Measurements from ENCODE around the gene NLRC5.

Gene NLRC5

GRCh38 chr16:57125376-57125775 is 136.0 kb downstream of the NLRC5 start:
- no peak for TF ChIP-seq FOXP2 (optimal IDR thresholded peaks at IDR 0.05; ENCODE audit: borderline replicate concordance, extremely low read depth, extremely low read length, insufficient read depth)
- no peak for TF ChIP-seq SIN3A (IDR thresholded peaks at IDR 0.05; ENCODE audit: borderline replicate concordance, insufficient read depth, low read length)
- TF ChIP-seq POLR2AphosphoS5 (IDR thresholded peaks at IDR 0.05; ENCODE audit: low read depth, low read length): no peak
- TF ChIP-seq REST (IDR thresholded peaks at IDR 0.05; ENCODE audit: insufficient read depth in 1 of 2, low read depth in 2 of 2, low read length in 2 of 2): no peak
- TF ChIP-seq TAF1 (IDR thresholded peaks at IDR 0.05; ENCODE audit: borderline replicate concordance, insufficient read depth, low read length): no peak

- TF ChIP-seq REST (IDR thresholded peaks at IDR 0.05; ENCODE audit: insufficient read depth in 1 of 2, low read depth in 2 of 2, low read length in 2 of 2) (no peak), SIN3A (IDR thresholded peaks at IDR 0.05; ENCODE audit: borderline replicate concordance, insufficient read depth, low read length) (no peak), TAF1 (IDR thresholded peaks at IDR 0.05; ENCODE audit: borderline replicate concordance, insufficient read depth, low read length) (no peak), POLR2AphosphoS5 (IDR thresholded peaks at IDR 0.05; ENCODE audit: low read depth, low read length) (no peak), FOXP2 (optimal IDR thresholded peaks at IDR 0.05; ENCODE audit: borderline replicate concordance, extremely low read depth, extremely low read length, insufficient read depth) (no peak)
Measured at GRCh38 chr16:57125969-57126368, 136.6 kb downstream of the NLRC5 start.

GRCh38 chr16:57126411-57126810 is 137.1 kb downstream of the NLRC5 start:
- no peak for TF ChIP-seq SIN3A (IDR thresholded peaks at IDR 0.05; ENCODE audit: borderline replicate concordance, insufficient read depth, low read length)
- TF ChIP-seq FOXP2 (optimal IDR thresholded peaks at IDR 0.05; ENCODE audit: borderline replicate concordance, extremely low read depth, extremely low read length, insufficient read depth): no peak
- no peak for TF ChIP-seq REST (IDR thresholded peaks at IDR 0.05; ENCODE audit: insufficient read depth in 1 of 2, low read depth in 2 of 2, low read length in 2 of 2)
- TF ChIP-seq POLR2AphosphoS5 (IDR thresholded peaks at IDR 0.05; ENCODE audit: low read depth, low read length): no peak
- TF ChIP-seq TAF1 (IDR thresholded peaks at IDR 0.05; ENCODE audit: borderline replicate concordance, insufficient read depth, low read length): no peak

GRCh38 chr16:57127037-57127763 is 137.8 kb downstream of the NLRC5 start:
- TF ChIP-seq REST (IDR thresholded peaks at IDR 0.05; ENCODE audit: insufficient read depth in 1 of 2, low read depth in 2 of 2, low read length in 2 of 2) (no peak), FOXP2 (optimal IDR thresholded peaks at IDR 0.05; ENCODE audit: borderline replicate concordance, extremely low read depth, extremely low read length, insufficient read depth) (no peak), SIN3A (IDR thresholded peaks at IDR 0.05; ENCODE audit: borderline replicate concordance, insufficient read depth, low read length) (no peak), TAF1 (IDR thresholded peaks at IDR 0.05; ENCODE audit: borderline replicate concordance, insufficient read depth, low read length) (no peak)
